BJ (cell line): ENCODE results near the gene LSM3. TPM values are rescaled to one million over a fixed set of nuclear protein-coding genes. Genes with fewer than 3 reads are reported as not detected.

Experiments
- CTCF ChIA-PET: fragments of 350-600 bp; formaldehyde crosslinking; extraction: SDS; loops from one replicate; lab custom pipeline; 2021; ENCODE audit warnings: antibody characterized with exemption, inconsistent platforms; lab: Yijun Ruan, JAX
- POLR2A ChIA-PET: fragments of 300-600 bp; sonication (Branson Sonifier 250); formaldehyde crosslinking; extraction: SDS; loops from one replicate; lab custom pipeline; 2021; ENCODE audit warnings: antibody characterized with exemption; lab: Charles Lee
- DNase-seq: peaks from one replicate; pipeline ENCODE4 v3.0.0-alpha.2; 2011; ENCODE audit warnings: low read depth
- H3K27me3 ChIP-seq: 2 replicates; pipeline ENCODE4 v1.6.0; 2011; ENCODE audit warnings: low read length; ENCODE audit not compliant: control insufficient read depth, insufficient read depth
- H3K36me3 ChIP-seq: 2 replicates; pipeline ENCODE4 v1.5.1; 2011; ENCODE audit warnings: low read length; ENCODE audit not compliant: control insufficient read depth, insufficient read depth
- H3K4me3 ChIP-seq: 2 replicates; pipeline ENCODE4 v1.5.1; 2011; ENCODE audit warnings: low read depth, mild to moderate bottlenecking, control low read depth, low read length
- CTCF ChIP-seq: IDR thresholded peaks from 2 replicates; pipeline ENCODE4 v1.5.1; 2011; ENCODE audit warnings: low read depth, mild to moderate bottlenecking, control low read depth, inconsistent platforms, low read length, moderate library complexity; ENCODE audit not compliant: insufficient read depth
- polyA plus RNA-seq: library from polyadenylated mRNA; depleted of rRNA; stranded (reverse); fragments of >200 nt; gene quantifications from 2 replicates; pipeline ENCODE4 v1.2.3, GENCODE V29; 2011

LSM3 gene
- polyA plus RNA-seq, 1 experiment: 2.7 TPM

- H3K4me3 ChIP-seq: no peak overlapping the region
- DNase-seq: no peak
- peaks cover 27% of the 10 kb centered on the region for H3K36me3 ChIP-seq
- H3K27me3 ChIP-seq: no peaks in the 10 kb centered on the region
- ChIA-PET CTCF (no interaction called here), POLR2A (no interaction called here)
- TF ChIP-seq CTCF: no peak
These were observed 38.8 kb upstream of the LSM3 start for GRCh38 chr3:14139771-14140170.

- CTCF ChIA-PET: no interaction called here
- TF ChIP-seq CTCF: no peak
- POLR2A ChIA-PET: no interaction called here
- H3K36me3 ChIP-seq: peaks cover 19% of the 10 kb centered on the region
- H3K27me3 ChIP-seq: no peaks in the 10 kb centered on the region
- no peak for DNase-seq
- no peak overlapping the region for H3K4me3 ChIP-seq
These were observed 37.9 kb upstream of the LSM3 start for GRCh38 chr3:14140668-14141067.

- no peak overlapping the region for H3K4me3 ChIP-seq
- POLR2A ChIA-PET: no interaction called here
- no peak for DNase-seq
- peaks cover 18% of the 10 kb centered on the region for H3K36me3 ChIP-seq
- no peak for TF ChIP-seq CTCF
- no peaks in the 10 kb centered on the region for H3K27me3 ChIP-seq
- CTCF ChIA-PET: no interaction called here
These were observed 37.5 kb upstream of the LSM3 start for GRCh38 chr3:14141144-14141543.

- H3K36me3 ChIP-seq: peaks cover 23% of the 10 kb centered on the region
- CTCF ChIA-PET: interaction anchor here (1.5 kb wide), 1 partner anchor 16 kb away, joined by 7 read pairs; no protein-coding TSS in a partner anchor
- DNase-seq: no peak
- POLR2A ChIA-PET: no interaction called here
- TF ChIP-seq CTCF: no peak
- no peaks in the 10 kb centered on the region for H3K27me3 ChIP-seq
- no peak overlapping the region for H3K4me3 ChIP-seq
These were observed 36.8 kb upstream of the LSM3 start for GRCh38 chr3:14141602-14142341.

- Histone ChIP-seq H3K36me3 (peaks cover 30% of the 10 kb centered on the region), H3K4me3 (no peak overlapping the region), H3K27me3 (no peaks in the 10 kb centered on the region)
- POLR2A ChIA-PET: no interaction called here
- no peak for DNase-seq
- TF ChIP-seq CTCF: no peak
- CTCF ChIA-PET: interaction anchor here (1.0 to 1.5 kb wide), 2 partner anchors 17 to 246 kb away, joined by 3 to 7 read pairs; no protein-coding TSS in a partner anchor
These were observed 35.9 kb upstream of the LSM3 start for GRCh38 chr3:14142567-14143270.
